ENCODE measurements around the gene BCKDHB. TPM values are rescaled to one million over a fixed set of nuclear protein-coding genes. Genes with fewer than 3 reads are reported as not detected.

Gene BCKDHB
- total RNA-seq, 1 experiment from 2014 or later, result 16.4 TPM

- in situ Hi-C loops (cut with HindIII; ENCODE audit: low pct_unique_long_range_greater_than_20kb, low sequenced_read_pairs), result no loop called here
- DNase-seq (ENCODE audit: low read depth, low spot score) (no peak), ATAC-seq (no peak)
- Histone ChIP-seq H3K4me3 (ENCODE audit: low read depth in 2 of 2, low read length in 2 of 2) (no peak overlapping the region), H3K4me1 (ENCODE audit: control insufficient read depth, insufficient read depth, low read length) (peaks cover 11% of the 10 kb centered on the region), H3K27me3 (ENCODE audit: control insufficient read depth, insufficient read depth, low read length) (no peaks in the 10 kb centered on the region), H3K36me3 (ENCODE audit: control insufficient read depth, insufficient read depth, low read length) (no peaks in the 10 kb centered on the region), H3K9me3 (ENCODE audit: control insufficient read depth, insufficient read depth, low read depth, low read length) (no peaks in the 10 kb centered on the region), H3K27ac (ENCODE audit: low read length) (no peak overlapping the region)
- ChIA-PET CTCF (no interaction called here), POLR2A (no interaction called here)
- intact Hi-C loops (cut with micrococcal nuclease; ENCODE audit: unreplicated experiment), result no loop called here
- BruUV-seq (replicated peaks), result no TSS peak
- TF ChIP-seq TCF7L2 (IDR thresholded peaks at IDR 0.05; ENCODE audit: low read depth, low read length) (no peak), POLR2AphosphoS5 (IDR thresholded peaks at IDR 0.05; ENCODE audit: low read depth, low read length) (no peak), SIN3A (IDR thresholded peaks at IDR 0.05; ENCODE audit: borderline replicate concordance, insufficient read depth, low read depth, low read length) (no peak), REST (IDR thresholded peaks at IDR 0.05; ENCODE audit: insufficient read depth in 1 of 2, low read depth in 2 of 2, low read length in 1 of 2) (no peak), CTCF (IDR thresholded peaks at IDR 0.05) (no peak)
These were observed 20.3 kb downstream of the BCKDHB start for GRCh38 chr6:80126657-80127345.

GRCh38 chr6:80129485-80129884 is 23.0 kb downstream of the BCKDHB start:
- no peak overlapping the region for H3K27ac ChIP-seq (ENCODE audit: low read length)
- ChIA-PET POLR2A (no interaction called here), CTCF (no interaction called here)
- no peak for TF ChIP-seq CTCF (IDR thresholded peaks at IDR 0.05)
- no peak for TF ChIP-seq TCF7L2 (IDR thresholded peaks at IDR 0.05; ENCODE audit: low read depth, low read length)
- TF ChIP-seq POLR2AphosphoS5 (IDR thresholded peaks at IDR 0.05; ENCODE audit: low read depth, low read length), result no peak
- no peak for TF ChIP-seq REST (IDR thresholded peaks at IDR 0.05; ENCODE audit: insufficient read depth in 1 of 2, low read depth in 2 of 2, low read length in 1 of 2)
- no peak for TF ChIP-seq SIN3A (IDR thresholded peaks at IDR 0.05; ENCODE audit: borderline replicate concordance, insufficient read depth, low read depth, low read length)
- ATAC-seq (no peak), DNase-seq (ENCODE audit: low read depth, low spot score) (no peak)
- no peaks in the 10 kb centered on the region for H3K36me3 ChIP-seq (ENCODE audit: control insufficient read depth, insufficient read depth, low read length)
- intact Hi-C loops (cut with micrococcal nuclease; ENCODE audit: unreplicated experiment) (no loop called here), in situ Hi-C loops (cut with HindIII; ENCODE audit: low pct_unique_long_range_greater_than_20kb, low sequenced_read_pairs) (no loop called here)
- no peak overlapping the region for H3K4me3 ChIP-seq (ENCODE audit: low read depth in 2 of 2, low read length in 2 of 2)
- peaks cover 11% of the 10 kb centered on the region for H3K4me1 ChIP-seq (ENCODE audit: control insufficient read depth, insufficient read depth, low read length)
- no peaks in the 10 kb centered on the region for H3K27me3 ChIP-seq (ENCODE audit: control insufficient read depth, insufficient read depth, low read length)
- no peaks in the 10 kb centered on the region for H3K9me3 ChIP-seq (ENCODE audit: control insufficient read depth, insufficient read depth, low read depth, low read length)
- BruUV-seq (replicated peaks), result no TSS peak
